GM12878 (cell line): Measurements from ENCODE around the gene FOXRED2. TPM values are rescaled to one million over a fixed set of nuclear protein-coding genes. Genes with fewer than 3 reads are reported as not detected.
A peak's percentile ranks its signal among the peaks of the same experiment; 100 is the strongest.

Experiments
- ATAC-seq: fragments of 200-7000 bp; cut with Tn5 transposase; 3 replicates; pipeline ENCODE4 v1.9.1; 2020; ENCODE audit warnings: mild to moderate bottlenecking, moderate library complexity
- BruUV-seq: library from RNA; stranded (reverse); fragments of 400-500 nt; replicated peaks from 2 replicates; lab custom pipeline; 2021; lab: Mats Ljungman, UMichigan
- CTCF ChIA-PET: fragments of 300-600 bp; sonication (Branson Sonifier 250); formaldehyde crosslinking; extraction: SDS; loops from one replicate; lab custom pipeline; 2021; ENCODE audit warnings: inconsistent platforms; lab: Yijun Ruan, JAX
- POLR2A ChIA-PET: fragments of 350-600 bp; formaldehyde crosslinking; extraction: SDS; loops from one replicate; lab custom pipeline; 2021; ENCODE audit warnings: inconsistent platforms; lab: Charles Lee
- RAD21 ChIA-PET: fragments of 300-600 bp; sonication (Branson Sonifier 250); formaldehyde crosslinking; loops from one replicate; lab custom pipeline; 2023; ENCODE audit warnings: antibody characterized with exemption; ENCODE audit not compliant: unreplicated experiment; lab: Charles Lee
- SMC1A ChIA-PET: fragments of 300-600 bp; sonication (Branson Sonifier 250); formaldehyde crosslinking; loops from one replicate; lab custom pipeline; 2023; ENCODE audit not compliant: unreplicated experiment, uncharacterized antibody; lab: Charles Lee
- DNase-seq: peaks from one replicate; pipeline ENCODE4 v3.0.0-alpha.2; 2011; ENCODE audit warnings: low read depth, low spot score
- FAIRE-seq: peaks from 3 replicates; lab custom pipeline; 2011; peaks lifted over from hg19 to GRCh38; lab: Jason Lieb, UNC
- H2AFZ ChIP-seq: 2 replicates; pipeline ENCODE4 v1.6.0; 2011; ENCODE audit warnings: low read depth, low read length, control low read depth; ENCODE audit not compliant: control insufficient read depth
- H3K27ac ChIP-seq: 2 replicates; pipeline ENCODE4 v1.5.1; 2011; ENCODE audit warnings: control low read depth; ENCODE audit not compliant: control insufficient read depth, insufficient read depth
- H3K27me3 ChIP-seq, 2 experiments: replicated peaks in 1 of 2; 2 replicates each; pipeline versions ENCODE4 v1.6.0 to v1.6.1; 2011; ENCODE audit warnings: low read length in 1 of 2; ENCODE audit not compliant: control insufficient read depth in 2 of 2, insufficient read depth in 2 of 2
- H3K36me3 ChIP-seq, 2 experiments: 2 replicates each; pipeline ENCODE4 v1.5.1; 2011; ENCODE audit warnings: low read length in 1 of 2; ENCODE audit not compliant: control insufficient read depth in 2 of 2, insufficient read depth in 2 of 2
- H3K4me1 ChIP-seq: 2 replicates; pipeline ENCODE4 v1.6.1; 2011; ENCODE audit warnings: mild to moderate bottlenecking, low read length, moderate library complexity, mixed read lengths; ENCODE audit not compliant: control insufficient read depth, insufficient read depth
- H3K4me2 ChIP-seq: 2 replicates; pipeline ENCODE4 v1.6.0; 2011; ENCODE audit warnings: control low read depth; ENCODE audit not compliant: control insufficient read depth, insufficient read depth
- H3K4me3 ChIP-seq: fragments of 200-600 bp; sonication (generic); 2 replicates; pipeline ENCODE4 v1.5.1; 2016
- H3K79me2 ChIP-seq: 2 replicates; pipeline ENCODE4 v1.6.0; 2011; ENCODE audit warnings: low read length; ENCODE audit not compliant: control insufficient read depth, insufficient read depth
- H3K9ac ChIP-seq: 2 replicates; pipeline ENCODE4 v1.8.0; 2011; ENCODE audit warnings: low read length, control low read depth, mixed read lengths; ENCODE audit not compliant: control insufficient read depth, insufficient read depth
- H3K9me3 ChIP-seq: replicated peaks from 3 replicates; pipeline ENCODE4 v1.5.1; 2011; ENCODE audit warnings: mild to moderate bottlenecking, low read length; ENCODE audit not compliant: control insufficient read depth, insufficient read depth
- H4K20me1 ChIP-seq: 2 replicates; pipeline ENCODE4 v1.6.0; 2011; ENCODE audit not compliant: control insufficient read depth, insufficient read depth
- CBFB ChIP-seq: IDR thresholded peaks from 2 replicates; pipeline ENCODE4 v1.6.1; 2016; ENCODE audit warnings: antibody characterized with exemption, low read depth
- EED ChIP-seq: sonication (generic); IDR thresholded peaks from 2 replicates; pipeline ENCODE4 v1.6.1; 2016; ENCODE audit warnings: antibody characterized with exemption, low read depth
- FOXK2 ChIP-seq: fragments of 450-650 bp; IDR thresholded peaks from 2 replicates; pipeline ENCODE4 v1.6.1; 2017; ENCODE audit warnings: mild to moderate bottlenecking, moderate library complexity
- JUND ChIP-seq: IDR thresholded peaks from 2 replicates; pipeline ENCODE4 v1.6.1; 2012; ENCODE audit warnings: low read depth, mild to moderate bottlenecking, low read length, improper control_type of control experiment, moderate library complexity
- KDM1A ChIP-seq: fragments of 200-600 bp; sonication (generic); IDR thresholded peaks from 2 replicates; pipeline ENCODE4 v1.6.1; 2016; ENCODE audit warnings: borderline replicate concordance
- NRF1 ChIP-seq: conservative IDR thresholded peaks from 2 replicates; pipeline ENCODE4 v1.6.1; 2011; ENCODE audit warnings: mild to moderate bottlenecking, low read depth, low read length, improper control_type of control experiment
- RELA ChIP-seq: fragments of 450-650 bp; IDR thresholded peaks from 2 replicates; pipeline ENCODE4 v1.8.0; 2014; ENCODE audit warnings: borderline replicate concordance; ENCODE audit not compliant: partially characterized antibody
- SREBF2 ChIP-seq: IDR thresholded peaks from 2 replicates; pipeline ENCODE4 v1.6.1; 2012; ENCODE audit warnings: mild to moderate bottlenecking, low read length
- YBX1 ChIP-seq: fragments of 450-650 bp; IDR thresholded peaks from 2 replicates; pipeline ENCODE4 v1.6.1; 2016; ENCODE audit warnings: antibody characterized with exemption
- ZNF217 ChIP-seq: fragments of 450-650 bp; IDR thresholded peaks from 2 replicates; pipeline ENCODE4 v1.6.1; 2017; ENCODE audit warnings: antibody characterized with exemption, mild to moderate bottlenecking
- WGBS: methylation state at CpG from one replicate; pipeline ENCODE4 v1.1.6; 2016; ENCODE audit warnings: low lambda C conversion rate; ENCODE audit not compliant: insufficient replicate concordance, insufficient coverage; ENCODE audit errors: missing lambda C conversion rate; 5-methylcytosine and 5-hydroxymethylcytosine counted together
- in situ Hi-C: fragments of 300-500 bp; cut with MboI; formaldehyde crosslinking; loops from 9 replicates; pipeline ENCODE4 v1.14.3; 2018; ENCODE audit warnings: mixed read lengths
- intact Hi-C: fragments of 100-400 bp; cut with micrococcal nuclease; formaldehyde crosslinking; loops from one replicate; pipeline ENCODE4 v1.14.2; 2022; ENCODE audit not compliant: unreplicated experiment
- polyA plus RNA-seq, 11 experiments: library from polyadenylated mRNA; depleted of rRNA in 4 of 11; unstranded in 6 of 11; stranded (reverse) in 5 of 11; fragments of >200 nt; fragmentation: Nextera tagmentation in 4 of 11; fragmentation: Illumina TruSeq in 1 of 11; extraction: Ambion mirVana in 4 of 11; extraction: Trizol in 1 of 11; gene quantifications; 1 replicate in 1 of 11; 2 replicates in 10 of 11; pipeline versions ENCODE4 v1.2.1 to v1.2.3, GENCODE V29; 2011 to 2016; ENCODE audit warnings: inconsistent platforms in 2 of 11, missing spikeins in 2 of 11, low read depth in 1 of 11
- total RNA-seq, 4 experiments: library from RNA; depleted of rRNA in 3 of 4; stranded (reverse); fragments of >200 nt in 3 of 4; fragmentation: Illumina TruSeq in 1 of 4; extraction: Trizol in 1 of 4; gene quantifications; 2 replicates each; pipeline versions ENCODE4 v1.2.1 to v1.2.3, GENCODE V29; 2013 to 2021
- TF ChIP-seq, protein P1 (sequence below): fragments of 150-350 bp; IDR thresholded peaks from 2 replicates; pipeline ENCODE4 v1.6.1; 2014; ENCODE audit warnings: mild to moderate bottlenecking, low read depth, low read length
- TF ChIP-seq, protein P2 (sequence below): fragments of 150-350 bp; IDR thresholded peaks from 2 replicates; pipeline ENCODE4 v1.6.1; 2016; ENCODE audit warnings: low read depth, low read length

FOXRED2 gene
- total and polyA plus RNA-seq, 10 of the 15 experiments (the other 5 are each of a cell fraction or from before 2014, with no cell fraction given), result 1.8 to 28.8 (median 7.6) TPM

DNA sequence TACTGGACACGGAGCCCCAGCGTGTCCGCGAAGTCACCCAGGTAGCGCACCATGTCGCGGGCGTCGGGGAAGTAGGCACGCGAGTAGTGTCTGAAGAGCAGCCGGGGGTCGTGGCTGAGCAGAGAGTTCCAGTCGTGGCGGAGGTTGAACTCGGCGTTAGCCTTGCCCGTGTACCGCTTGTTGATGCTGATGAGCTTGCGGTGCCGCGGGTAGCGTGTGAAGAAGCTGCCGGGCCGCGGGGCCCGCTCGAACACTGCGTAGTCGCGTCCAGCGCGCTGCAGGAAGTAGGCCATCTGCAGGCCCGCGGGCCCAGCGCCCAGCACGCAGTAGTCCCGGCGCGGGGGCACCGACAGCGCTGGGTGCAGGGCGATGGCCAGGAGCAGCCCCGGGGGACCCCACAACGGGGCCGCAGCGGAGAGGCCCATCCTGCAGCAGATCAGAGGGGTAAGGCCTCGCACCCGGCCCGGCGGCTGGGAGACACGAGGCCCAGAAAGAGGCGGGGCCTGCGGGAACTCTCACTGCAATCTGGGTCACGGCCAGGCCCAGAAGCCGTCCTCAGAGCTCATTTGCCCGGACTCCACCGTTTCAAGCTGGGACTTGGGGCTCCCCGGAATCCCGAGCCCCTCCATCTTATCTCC lies 723 bp downstream of the FOXRED2 start:
- TF ChIP-seq SREBF2, result no peak
- TF ChIP-seq, protein P1, sequence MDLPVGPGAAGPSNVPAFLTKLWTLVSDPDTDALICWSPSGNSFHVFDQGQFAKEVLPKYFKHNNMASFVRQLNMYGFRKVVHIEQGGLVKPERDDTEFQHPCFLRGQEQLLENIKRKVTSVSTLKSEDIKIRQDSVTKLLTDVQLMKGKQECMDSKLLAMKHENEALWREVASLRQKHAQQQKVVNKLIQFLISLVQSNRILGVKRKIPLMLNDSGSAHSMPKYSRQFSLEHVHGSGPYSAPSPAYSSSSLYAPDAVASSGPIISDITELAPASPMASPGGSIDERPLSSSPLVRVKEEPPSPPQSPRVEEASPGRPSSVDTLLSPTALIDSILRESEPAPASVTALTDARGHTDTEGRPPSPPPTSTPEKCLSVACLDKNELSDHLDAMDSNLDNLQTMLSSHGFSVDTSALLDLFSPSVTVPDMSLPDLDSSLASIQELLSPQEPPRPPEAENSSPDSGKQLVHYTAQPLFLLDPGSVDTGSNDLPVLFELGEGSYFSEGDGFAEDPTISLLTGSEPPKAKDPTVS, result no peak
- TF ChIP-seq RELA, result no peak
- no peak for TF ChIP-seq CBFB
- TF ChIP-seq NRF1, result no peak
- TF ChIP-seq, protein P2, sequence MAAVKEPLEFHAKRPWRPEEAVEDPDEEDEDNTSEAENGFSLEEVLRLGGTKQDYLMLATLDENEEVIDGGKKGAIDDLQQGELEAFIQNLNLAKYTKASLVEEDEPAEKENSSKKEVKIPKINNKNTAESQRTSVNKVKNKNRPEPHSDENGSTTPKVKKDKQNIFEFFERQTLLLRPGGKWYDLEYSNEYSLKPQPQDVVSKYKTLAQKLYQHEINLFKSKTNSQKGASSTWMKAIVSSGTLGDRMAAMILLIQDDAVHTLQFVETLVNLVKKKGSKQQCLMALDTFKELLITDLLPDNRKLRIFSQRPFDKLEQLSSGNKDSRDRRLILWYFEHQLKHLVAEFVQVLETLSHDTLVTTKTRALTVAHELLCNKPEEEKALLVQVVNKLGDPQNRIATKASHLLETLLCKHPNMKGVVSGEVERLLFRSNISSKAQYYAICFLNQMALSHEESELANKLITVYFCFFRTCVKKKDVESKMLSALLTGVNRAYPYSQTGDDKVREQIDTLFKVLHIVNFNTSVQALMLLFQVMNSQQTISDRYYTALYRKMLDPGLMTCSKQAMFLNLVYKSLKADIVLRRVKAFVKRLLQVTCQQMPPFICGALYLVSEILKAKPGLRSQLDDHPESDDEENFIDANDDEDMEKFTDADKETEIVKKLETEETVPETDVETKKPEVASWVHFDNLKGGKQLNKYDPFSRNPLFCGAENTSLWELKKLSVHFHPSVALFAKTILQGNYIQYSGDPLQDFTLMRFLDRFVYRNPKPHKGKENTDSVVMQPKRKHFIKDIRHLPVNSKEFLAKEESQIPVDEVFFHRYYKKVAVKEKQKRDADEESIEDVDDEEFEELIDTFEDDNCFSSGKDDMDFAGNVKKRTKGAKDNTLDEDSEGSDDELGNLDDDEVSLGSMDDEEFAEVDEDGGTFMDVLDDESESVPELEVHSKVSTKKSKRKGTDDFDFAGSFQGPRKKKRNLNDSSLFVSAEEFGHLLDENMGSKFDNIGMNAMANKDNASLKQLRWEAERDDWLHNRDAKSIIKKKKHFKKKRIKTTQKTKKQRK, result no peak
- no peak for TF ChIP-seq FOXK2
- no peak for TF ChIP-seq YBX1
- no peak for TF ChIP-seq EED
- TF ChIP-seq JUND, result no peak
- TF ChIP-seq KDM1A, result no peak
- no peak for TF ChIP-seq ZNF217
- TF ChIP-seq, all 136 proteins: peak for 0
- WGBS, result 97% methylated on average over 48 of the region's 60 CpGs
- no peaks in the 10 kb centered on the region for H3K79me2 ChIP-seq
- TSS peak; percentile 30 for BruUV-seq
- ChIA-PET SMC1A (no interaction called here), CTCF (interaction anchor here (0.7 to 2.0 kb wide), 2 partner anchors 20 to 36 kb away, joined by 3 to 5 read pairs; no protein-coding TSS in a partner anchor), POLR2A (interaction anchor here (1.8 to 1.9 kb wide), 2 partner anchors 13 to 22 kb away, joined by 8 to 9 read pairs; no protein-coding TSS in a partner anchor), RAD21 (no interaction called here)
- H3K4me2 ChIP-seq, result peak overlapping the region; percentile 81
- in situ Hi-C loops (loop anchor here (25.0 kb wide), 1 partner anchor 1094 kb away; the partner anchor contains the start of gene MCM5), intact Hi-C loops (no loop called here)
- H3K9me3 ChIP-seq, result no peaks in the 10 kb centered on the region; the same call in 2 of the 3 replicates
- H4K20me1 ChIP-seq, result no peaks in the 10 kb centered on the region
- H3K27me3 ChIP-seq, result no peaks in the 10 kb centered on the region; a peak in 1 of 4 replicates
- H3K9ac ChIP-seq, result peak overlapping the region; percentile 15; the same call in 1 of the 2 replicates
- peaks cover under 1 to 7% of the 10 kb centered on the region in 2 experiments; a peak in 3 of 4 replicates for H3K36me3 ChIP-seq
- no peak for DNase-seq
- peak overlapping the region; percentile 72 for H2AFZ ChIP-seq
- H3K4me3 ChIP-seq, result peak overlapping the region; percentile 59; the same call in 1 of the 2 replicates
- ATAC-seq, result no peak
- H3K27ac ChIP-seq, result no peak overlapping the region; the same call in 1 of the 2 replicates
- peaks cover 9% of the 10 kb centered on the region for H3K4me1 ChIP-seq
- FAIRE-seq, result no peak
